GM12874 (cell line): ENCODE data around the gene FEZF2.

ENCODE experiments used
- TF ChIP-seq, protein P1 (sequence below): IDR thresholded peaks from 2 replicates; pipeline ENCODE4 v1.5.1; 2011; ENCODE audit warnings: low read depth, mild to moderate bottlenecking, control low read depth, low read length, moderate library complexity; ENCODE audit not compliant: insufficient read depth

Gene FEZF2

DNA sequence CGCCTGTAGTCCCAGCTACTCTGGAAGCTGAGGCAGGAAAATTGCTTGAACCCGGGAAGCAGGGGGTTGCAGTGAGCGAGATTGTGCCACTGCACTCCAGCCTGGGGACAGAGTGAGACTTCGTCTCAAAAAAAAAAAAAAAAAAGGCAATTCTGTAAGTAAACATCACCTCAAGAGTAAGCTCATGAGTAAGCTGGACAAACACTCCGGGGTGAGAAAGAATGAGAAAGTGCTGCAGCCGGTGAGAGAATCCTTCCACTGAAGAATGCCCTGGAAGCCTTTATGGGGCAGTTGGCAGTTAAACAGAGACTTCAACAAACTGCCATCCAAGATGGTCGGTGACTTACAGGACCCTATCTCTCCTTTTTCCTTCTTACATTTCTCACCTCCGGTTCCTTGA is 47.5 kb downstream of the FEZF2 start:
- TF ChIP-seq, protein P1, sequence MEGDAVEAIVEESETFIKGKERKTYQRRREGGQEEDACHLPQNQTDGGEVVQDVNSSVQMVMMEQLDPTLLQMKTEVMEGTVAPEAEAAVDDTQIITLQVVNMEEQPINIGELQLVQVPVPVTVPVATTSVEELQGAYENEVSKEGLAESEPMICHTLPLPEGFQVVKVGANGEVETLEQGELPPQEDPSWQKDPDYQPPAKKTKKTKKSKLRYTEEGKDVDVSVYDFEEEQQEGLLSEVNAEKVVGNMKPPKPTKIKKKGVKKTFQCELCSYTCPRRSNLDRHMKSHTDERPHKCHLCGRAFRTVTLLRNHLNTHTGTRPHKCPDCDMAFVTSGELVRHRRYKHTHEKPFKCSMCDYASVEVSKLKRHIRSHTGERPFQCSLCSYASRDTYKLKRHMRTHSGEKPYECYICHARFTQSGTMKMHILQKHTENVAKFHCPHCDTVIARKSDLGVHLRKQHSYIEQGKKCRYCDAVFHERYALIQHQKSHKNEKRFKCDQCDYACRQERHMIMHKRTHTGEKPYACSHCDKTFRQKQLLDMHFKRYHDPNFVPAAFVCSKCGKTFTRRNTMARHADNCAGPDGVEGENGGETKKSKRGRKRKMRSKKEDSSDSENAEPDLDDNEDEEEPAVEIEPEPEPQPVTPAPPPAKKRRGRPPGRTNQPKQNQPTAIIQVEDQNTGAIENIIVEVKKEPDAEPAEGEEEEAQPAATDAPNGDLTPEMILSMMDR, result no peak

DNA sequence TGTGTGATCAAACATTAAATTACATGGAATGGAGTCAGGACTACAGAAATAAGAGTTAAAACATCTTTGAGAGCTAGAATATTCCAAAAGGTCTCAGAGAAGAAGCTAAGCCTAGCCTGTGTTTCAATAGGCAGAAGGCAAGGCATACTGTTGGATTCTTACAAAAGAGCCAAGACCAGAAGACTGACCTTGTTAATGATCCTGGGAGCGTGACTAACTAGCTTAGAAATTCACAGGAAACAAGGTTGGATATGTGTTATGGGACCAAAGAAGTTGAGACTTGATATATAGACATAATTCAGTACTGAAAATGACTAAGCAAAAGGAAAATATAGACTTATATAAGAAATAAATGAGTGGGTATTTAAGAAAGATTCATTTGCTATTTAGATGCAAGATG is 50.1 kb downstream of the FEZF2 start:
- TF ChIP-seq, protein P1, result no peak
